HG02798 (cell line): Measurements from ENCODE around the gene NFIC.

Source experiments
- ATAC-seq: cut with Tn5 transposase; IDR thresholded peaks from one replicate; pipeline ENCODE4 v1.9.1; 2021; ENCODE audit warnings: mild to moderate bottlenecking; ENCODE audit not compliant: unreplicated experiment, poor library complexity

NFIC gene

GRCh38 chr19:3517638-3518037 lies 151.3 kb downstream of the NFIC start:
- no peak for ATAC-seq

- no peak for ATAC-seq
Observed at GRCh38 chr19:3518255-3518654, 151.9 kb downstream of the NFIC start.

GRCh38 chr19:3518659-3519058 lies 152.3 kb downstream of the NFIC start:
- ATAC-seq: no peak
